ENCODE data around the gene RPTOR.

The RPTOR gene

DNA sequence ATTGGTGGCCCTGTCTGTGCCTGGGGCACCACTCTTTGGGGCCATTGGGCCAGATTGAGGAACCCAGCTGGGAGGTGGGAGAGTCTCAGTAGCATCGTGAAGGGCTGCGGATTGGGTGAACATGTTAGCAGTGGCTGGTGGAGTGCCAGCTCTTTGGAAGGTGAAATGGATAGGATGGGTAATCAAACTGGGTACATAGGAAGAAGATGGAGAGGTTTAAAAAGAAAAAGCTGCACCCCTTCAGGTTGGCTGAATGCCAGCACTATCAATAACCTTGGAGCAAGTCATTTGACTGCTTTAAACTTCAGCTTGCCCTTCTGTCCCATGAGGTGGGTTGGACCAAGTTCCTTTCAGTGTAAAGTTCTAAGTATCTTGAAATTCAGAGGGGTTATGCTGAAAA lies 95.0 kb downstream of the RPTOR start:
- DNase-seq (no peak), ATAC-seq (ENCODE audit: insufficient read depth, low read depth) (no peak)
- no peak overlapping the region for H3K4me3 ChIP-seq (ENCODE audit: low read depth in 1 of 2, low read length in 2 of 2)
- H3K4me2 ChIP-seq (ENCODE audit: insufficient read depth, low read length) = no peak overlapping the region
- H3K27me3 ChIP-seq (ENCODE audit: insufficient read depth, low read length, poor library complexity) = no peaks in the 10 kb centered on the region
- no peak overlapping the region for H3K27ac ChIP-seq (ENCODE audit: low read length)
- no peaks in the 10 kb centered on the region for H3K9me3 ChIP-seq (ENCODE audit: insufficient read depth, low read length, severe bottlenecking)
- H3K79me2 ChIP-seq (ENCODE audit: insufficient read depth, low read length) = peaks cover 84% of the 10 kb centered on the region
- TF ChIP-seq EZH2 (IDR thresholded peaks at IDR 0.05; ENCODE audit: borderline replicate concordance, low read depth, low read length, severe bottlenecking) = no peak
- TF ChIP-seq, protein P1, sequence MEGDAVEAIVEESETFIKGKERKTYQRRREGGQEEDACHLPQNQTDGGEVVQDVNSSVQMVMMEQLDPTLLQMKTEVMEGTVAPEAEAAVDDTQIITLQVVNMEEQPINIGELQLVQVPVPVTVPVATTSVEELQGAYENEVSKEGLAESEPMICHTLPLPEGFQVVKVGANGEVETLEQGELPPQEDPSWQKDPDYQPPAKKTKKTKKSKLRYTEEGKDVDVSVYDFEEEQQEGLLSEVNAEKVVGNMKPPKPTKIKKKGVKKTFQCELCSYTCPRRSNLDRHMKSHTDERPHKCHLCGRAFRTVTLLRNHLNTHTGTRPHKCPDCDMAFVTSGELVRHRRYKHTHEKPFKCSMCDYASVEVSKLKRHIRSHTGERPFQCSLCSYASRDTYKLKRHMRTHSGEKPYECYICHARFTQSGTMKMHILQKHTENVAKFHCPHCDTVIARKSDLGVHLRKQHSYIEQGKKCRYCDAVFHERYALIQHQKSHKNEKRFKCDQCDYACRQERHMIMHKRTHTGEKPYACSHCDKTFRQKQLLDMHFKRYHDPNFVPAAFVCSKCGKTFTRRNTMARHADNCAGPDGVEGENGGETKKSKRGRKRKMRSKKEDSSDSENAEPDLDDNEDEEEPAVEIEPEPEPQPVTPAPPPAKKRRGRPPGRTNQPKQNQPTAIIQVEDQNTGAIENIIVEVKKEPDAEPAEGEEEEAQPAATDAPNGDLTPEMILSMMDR (IDR thresholded peaks at IDR 0.05; ENCODE audit: borderline replicate concordance, extremely low read depth, low read length, poor library complexity, severe bottlenecking) = no peak
- no peak overlapping the region for H3K9ac ChIP-seq (ENCODE audit: low read depth, low read length)
- H3K4me1 ChIP-seq (ENCODE audit: insufficient read depth, low read length) = peaks cover 3% of the 10 kb centered on the region
- H2AFZ ChIP-seq (ENCODE audit: low read depth, low read length) = no peak overlapping the region
- peaks cover 8% of the 10 kb centered on the region for H3K36me3 ChIP-seq (ENCODE audit: insufficient read depth, low read length)
- H4K20me1 ChIP-seq (ENCODE audit: insufficient read depth, low read length) = peaks cover 46% of the 10 kb centered on the region

DNA sequence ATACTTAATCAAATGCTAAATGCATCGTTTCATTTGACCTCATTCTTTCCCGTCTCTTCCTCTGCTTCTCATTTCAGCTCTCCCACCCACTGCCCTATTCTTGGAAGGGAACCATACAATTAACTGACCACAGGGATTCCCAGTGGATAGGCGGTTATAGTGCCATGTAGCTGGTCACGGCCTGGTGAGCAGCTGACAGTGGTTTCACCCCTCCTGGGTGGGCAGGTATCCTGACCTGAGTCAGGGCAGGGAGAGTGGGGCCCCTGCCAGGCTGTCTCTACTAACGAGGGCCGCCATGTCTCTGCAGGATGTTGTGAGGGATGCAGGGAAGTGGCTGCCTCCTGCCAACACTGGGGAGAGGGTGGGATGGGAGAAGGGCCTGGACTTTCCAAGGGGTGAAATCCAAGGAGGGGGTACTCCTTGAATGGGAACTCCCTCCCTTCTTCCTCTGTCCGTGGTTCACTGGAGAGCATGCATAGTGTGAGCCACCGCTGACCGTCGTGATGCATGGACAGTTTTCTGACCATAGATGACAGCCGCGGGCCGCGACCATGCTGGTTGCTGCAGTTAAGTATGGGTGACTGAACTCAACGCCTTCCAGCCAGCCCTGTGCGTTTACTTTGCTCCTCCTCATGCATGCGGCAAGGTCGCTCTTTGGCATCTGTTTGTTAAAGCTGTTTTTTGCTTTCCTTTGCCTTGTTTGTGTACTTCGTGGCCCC lies 95.9 kb downstream of the RPTOR start:
- no peak overlapping the region for H3K4me2 ChIP-seq (ENCODE audit: insufficient read depth, low read length)

DNA sequence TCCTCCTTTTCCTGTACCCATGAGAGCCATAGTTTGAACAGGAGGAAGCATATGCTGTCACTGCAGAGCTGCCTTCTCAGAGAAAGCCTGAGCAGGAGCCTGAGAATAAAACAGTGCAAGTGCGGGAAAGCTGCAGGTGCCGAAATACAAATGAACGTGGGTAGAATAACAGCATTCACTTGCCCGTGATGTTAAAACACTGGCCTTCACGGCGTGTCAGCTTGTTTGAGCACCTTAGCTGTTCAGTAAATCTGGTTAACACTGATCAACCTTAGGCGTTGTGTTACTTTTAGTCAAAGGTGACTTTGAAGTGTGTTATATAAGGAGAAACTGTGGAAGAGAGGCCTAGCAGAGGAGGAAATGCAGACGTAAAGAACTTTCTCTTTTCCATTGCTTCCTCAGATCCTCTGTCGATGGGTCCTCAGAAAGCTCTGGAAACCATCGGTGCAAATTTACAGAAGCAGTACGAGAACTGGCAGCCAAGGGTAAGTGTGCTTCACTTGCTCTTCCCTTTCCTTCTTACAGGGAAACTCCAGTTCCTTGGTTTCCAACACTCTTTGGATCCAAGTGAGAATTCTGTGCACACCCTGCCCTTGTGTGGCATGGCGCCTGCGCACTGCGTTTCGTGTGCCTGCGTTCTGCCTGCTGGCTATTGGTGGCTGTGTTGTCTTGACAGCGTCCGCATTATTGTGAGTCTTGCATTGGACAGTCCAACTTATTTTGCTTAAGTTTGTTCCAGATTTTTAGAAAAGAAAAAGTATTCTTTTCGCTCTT lies 98.9 kb downstream of the RPTOR start:
- no peak overlapping the region for H3K4me2 ChIP-seq (ENCODE audit: insufficient read depth, low read length)
- peak overlapping the region; percentile 39; the same call in 1 of the 2 replicates for H3K27ac ChIP-seq (ENCODE audit: low read length)
- H3K79me2 ChIP-seq (ENCODE audit: insufficient read depth, low read length) = peaks cover 85% of the 10 kb centered on the region
- H3K4me1 ChIP-seq (ENCODE audit: insufficient read depth, low read length) = peaks cover 25% of the 10 kb centered on the region
- no peak overlapping the region for H3K4me3 ChIP-seq (ENCODE audit: low read depth in 1 of 2, low read length in 2 of 2)
- H3K36me3 ChIP-seq (ENCODE audit: insufficient read depth, low read length) = peaks cover 16% of the 10 kb centered on the region
- ATAC-seq (ENCODE audit: insufficient read depth, low read depth) (no peak), DNase-seq (no peak)
- H3K27me3 ChIP-seq (ENCODE audit: insufficient read depth, low read length, poor library complexity) = no peaks in the 10 kb centered on the region
- H3K9ac ChIP-seq (ENCODE audit: low read depth, low read length) = no peak overlapping the region
- H3K9me3 ChIP-seq (ENCODE audit: insufficient read depth, low read length, severe bottlenecking) = no peaks in the 10 kb centered on the region
- no peak for TF ChIP-seq EZH2 (IDR thresholded peaks at IDR 0.05; ENCODE audit: borderline replicate concordance, low read depth, low read length, severe bottlenecking)
- TF ChIP-seq, protein P1 (IDR thresholded peaks at IDR 0.05; ENCODE audit: borderline replicate concordance, extremely low read depth, low read length, poor library complexity, severe bottlenecking) = no peak
- H2AFZ ChIP-seq (ENCODE audit: low read depth, low read length) = no peak overlapping the region
- peaks cover 28% of the 10 kb centered on the region; the same call in 1 of the 2 replicates for H4K20me1 ChIP-seq (ENCODE audit: insufficient read depth, low read length)

More for the DNA sequence above, 95.9 kb downstream of the RPTOR start:
- Histone ChIP-seq H4K20me1 (ENCODE audit: insufficient read depth, low read length) (peaks cover 38% of the 10 kb centered on the region; the same call in 1 of the 2 replicates), H3K4me3 (ENCODE audit: low read depth in 1 of 2, low read length in 2 of 2) (no peak overlapping the region), H3K9ac (ENCODE audit: low read depth, low read length) (no peak overlapping the region), H3K27me3 (ENCODE audit: insufficient read depth, low read length, poor library complexity) (no peaks in the 10 kb centered on the region), H2AFZ (ENCODE audit: low read depth, low read length) (no peak overlapping the region), H3K79me2 (ENCODE audit: insufficient read depth, low read length) (peaks cover 84% of the 10 kb centered on the region), H3K36me3 (ENCODE audit: insufficient read depth, low read length) (peaks cover 13% of the 10 kb centered on the region), H3K27ac (ENCODE audit: low read length) (no peak overlapping the region), H3K9me3 (ENCODE audit: insufficient read depth, low read length, severe bottlenecking) (no peaks in the 10 kb centered on the region), H3K4me1 (ENCODE audit: insufficient read depth, low read length) (peaks cover 3% of the 10 kb centered on the region)
- ATAC-seq (ENCODE audit: insufficient read depth, low read depth) = no peak
- TF ChIP-seq EZH2 (IDR thresholded peaks at IDR 0.05; ENCODE audit: borderline replicate concordance, low read depth, low read length, severe bottlenecking) = no peak
- TF ChIP-seq, protein P1 (IDR thresholded peaks at IDR 0.05; ENCODE audit: borderline replicate concordance, extremely low read depth, low read length, poor library complexity, severe bottlenecking) = no peak
- DNase-seq = no peak
